ENCODE results near the gene ACSM4.
A peak's percentile ranks its signal among the peaks of the same experiment; 100 is the strongest.
"Not testable (repeated sequence)": the region's sequence is repeated elsewhere in the genome, so short reads cannot be mapped to it uniquely, and the experiment has no call there.

ACSM4 gene

GRCh38 chr12:7303772-7304171 lies at the start of gene ACSM4:
Gene ACSM4, plus strand, starts transcription at chr12:7304072. Its CDS starts 260 bp downstream, at chr12:7304332.
- DNase-seq = no peak

- DNase-seq = no peak
Observed at GRCh38 chr12:7259060-7259459, 44.8 kb upstream of the ACSM4 start.

GRCh38 chr12:7264538-7264937 lies 39.3 kb upstream of the ACSM4 start:
- no peak for DNase-seq

- DNase-seq = no peak
Observed at GRCh38 chr12:7265251-7265650, 38.6 kb upstream of the ACSM4 start.

- no peak for DNase-seq
Observed at GRCh38 chr12:7269273-7269672, 34.6 kb upstream of the ACSM4 start.

- no peak for DNase-seq
Observed at GRCh38 chr12:7271893-7272514, 31.9 kb upstream of the ACSM4 start.

- DNase-seq = not testable (repeated sequence)
Observed at GRCh38 chr12:7275482-7275881, 28.4 kb upstream of the ACSM4 start.

- DNase-seq = no peak
Observed at GRCh38 chr12:7282844-7283243, 21.0 kb upstream of the ACSM4 start.

- no peak for DNase-seq
Observed at GRCh38 chr12:7289743-7290142, 14.1 kb upstream of the ACSM4 start.

- not testable (repeated sequence) for DNase-seq
Observed at GRCh38 chr12:7290588-7290987, 13.3 kb upstream of the ACSM4 start.

- no peak for DNase-seq
Observed at GRCh38 chr12:7292300-7292699, 11.6 kb upstream of the ACSM4 start.

GRCh38 chr12:7293670-7294069 lies 10.2 kb upstream of the ACSM4 start:
- no peak for DNase-seq

GRCh38 chr12:7295529-7295928 lies 8.3 kb upstream of the ACSM4 start:
- no peak for DNase-seq

GRCh38 chr12:7297865-7298264 lies 6.0 kb upstream of the ACSM4 start:
- DNase-seq = no peak

- peak in 1 of 2 donors; percentile 5 for DNase-seq
Observed at GRCh38 chr12:7302266-7302986, 1.4 kb upstream of the ACSM4 start.

GRCh38 chr12:7303230-7303629 lies 642 bp upstream of the ACSM4 start:
- no peak for DNase-seq

GRCh38 chr12:7304456-7304855 lies 584 bp downstream of the ACSM4 start:
- DNase-seq = no peak

- DNase-seq = no peak
Observed at GRCh38 chr12:7310070-7310469, 6.2 kb downstream of the ACSM4 start.

GRCh38 chr12:7319930-7320329 lies 16.1 kb downstream of the ACSM4 start:
- peak in 1 of 2 donors; percentile 25 for DNase-seq

GRCh38 chr12:7321624-7322023 lies 17.8 kb downstream of the ACSM4 start:
- no peak for DNase-seq

GRCh38 chr12:7322599-7322998 lies 18.7 kb downstream of the ACSM4 start:
- DNase-seq = no peak

- no peak for DNase-seq
Observed at GRCh38 chr12:7324176-7324575, 20.3 kb downstream of the ACSM4 start.

- DNase-seq = no peak
Observed at GRCh38 chr12:7327918-7328317, 24.0 kb downstream of the ACSM4 start.

GRCh38 chr12:7337790-7338189 lies 33.9 kb downstream of the ACSM4 start:
- not testable (repeated sequence) for DNase-seq

- DNase-seq = no peak
Observed at GRCh38 chr12:7339675-7340074, 35.8 kb downstream of the ACSM4 start.

Data from inflammatory macrophage treated with lipopolysaccharide for 1 hour (primary cell).